SK-N-SH (cell line): ENCODE results near the gene DEFB112.

Experiments used
- CHD2 ChIP-seq: fragments of 150-350 bp; IDR thresholded peaks from 2 replicates; pipeline ENCODE4 v1.6.1; 2018; ENCODE audit warnings: low read length; ENCODE audit not compliant: partially characterized antibody
- EP300 ChIP-seq, 2 experiments: IDR thresholded peaks; 2 replicates each; pipeline versions ENCODE4 v1.4.0 to v1.6.1; 2012; ENCODE audit warnings: borderline replicate concordance in 1 of 2, low read depth in 1 of 2, low read length in 1 of 2
- EZH2phosphoT487 ChIP-seq: fragments of 200-600 bp; sonication (generic); IDR thresholded peaks from 2 replicates; pipeline ENCODE4 v1.6.1; 2017; ENCODE audit warnings: low read depth, mixed run types, mild to moderate bottlenecking, antibody characterized with exemption, moderate library complexity, borderline replicate concordance
- MXI1 ChIP-seq: IDR thresholded peaks from 2 replicates; pipeline ENCODE4 v1.6.1; 2012; ENCODE audit warnings: mild to moderate bottlenecking, low read depth, low read length, improper control_type of control experiment
- RAD21 ChIP-seq: IDR thresholded peaks from 2 replicates; pipeline ENCODE4 v1.6.1; 2012; ENCODE audit warnings: mild to moderate bottlenecking, low read length
- SIN3A ChIP-seq: IDR thresholded peaks from 2 replicates; pipeline ENCODE4 v1.6.1; 2012; ENCODE audit warnings: low read depth, mild to moderate bottlenecking, low read length, moderate library complexity, borderline replicate concordance
- SMC3 ChIP-seq: IDR thresholded peaks from 2 replicates; pipeline ENCODE4 v1.6.1; 2012; ENCODE audit warnings: low read depth, low read length, improper control_type of control experiment
- TAF1 ChIP-seq: IDR thresholded peaks from 2 replicates; pipeline ENCODE4 v1.6.1; 2012; ENCODE audit warnings: low read depth, mild to moderate bottlenecking, low read length, moderate library complexity, borderline replicate concordance
- TF ChIP-seq, protein P1 (sequence below): fragments of 200-600 bp; sonication (generic); IDR thresholded peaks from 2 replicates; pipeline ENCODE4 v1.6.1; 2017; ENCODE audit warnings: antibody characterized with exemption, mild to moderate bottlenecking, moderate library complexity

DNA sequence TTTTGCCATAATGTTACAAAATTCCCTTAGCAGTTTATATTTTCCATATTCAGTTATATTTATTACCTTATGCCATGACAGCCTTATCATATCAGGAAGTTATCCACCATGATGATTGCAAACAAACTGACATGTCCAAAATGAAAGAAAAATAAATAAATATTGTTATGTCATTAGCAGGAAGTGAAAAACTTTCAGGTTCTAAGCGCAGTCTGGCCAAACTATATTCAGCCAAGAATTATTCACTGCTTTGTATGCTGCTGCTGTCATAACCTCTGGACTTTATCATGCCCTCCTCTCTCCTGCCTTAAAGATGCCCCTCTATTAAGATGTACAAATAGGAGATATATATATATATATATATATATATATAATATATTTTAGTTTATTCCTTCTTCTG is 27.7 kb upstream of the DEFB112 start:
- TF ChIP-seq, protein P1, sequence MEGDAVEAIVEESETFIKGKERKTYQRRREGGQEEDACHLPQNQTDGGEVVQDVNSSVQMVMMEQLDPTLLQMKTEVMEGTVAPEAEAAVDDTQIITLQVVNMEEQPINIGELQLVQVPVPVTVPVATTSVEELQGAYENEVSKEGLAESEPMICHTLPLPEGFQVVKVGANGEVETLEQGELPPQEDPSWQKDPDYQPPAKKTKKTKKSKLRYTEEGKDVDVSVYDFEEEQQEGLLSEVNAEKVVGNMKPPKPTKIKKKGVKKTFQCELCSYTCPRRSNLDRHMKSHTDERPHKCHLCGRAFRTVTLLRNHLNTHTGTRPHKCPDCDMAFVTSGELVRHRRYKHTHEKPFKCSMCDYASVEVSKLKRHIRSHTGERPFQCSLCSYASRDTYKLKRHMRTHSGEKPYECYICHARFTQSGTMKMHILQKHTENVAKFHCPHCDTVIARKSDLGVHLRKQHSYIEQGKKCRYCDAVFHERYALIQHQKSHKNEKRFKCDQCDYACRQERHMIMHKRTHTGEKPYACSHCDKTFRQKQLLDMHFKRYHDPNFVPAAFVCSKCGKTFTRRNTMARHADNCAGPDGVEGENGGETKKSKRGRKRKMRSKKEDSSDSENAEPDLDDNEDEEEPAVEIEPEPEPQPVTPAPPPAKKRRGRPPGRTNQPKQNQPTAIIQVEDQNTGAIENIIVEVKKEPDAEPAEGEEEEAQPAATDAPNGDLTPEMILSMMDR: no peak
- TF ChIP-seq CHD2 (no peak), SIN3A (no peak), TAF1 (no peak), EZH2phosphoT487 (no peak), SMC3 (no peak), EP300 (IDR thresholded peaks at IDR 0.05; ENCODE audit: borderline replicate concordance in 1 of 2, low read depth in 1 of 2, low read length in 1 of 2) (no peak), MXI1 (no peak), RAD21 (no peak)
